Measurements from ENCODE around the gene KLF1. TPM values are rescaled to one million over a fixed set of nuclear protein-coding genes. Genes with fewer than 3 reads are reported as not detected.

KLF1 gene
- total RNA-seq, 1 donor from 2014 or later: not detected

DNA sequence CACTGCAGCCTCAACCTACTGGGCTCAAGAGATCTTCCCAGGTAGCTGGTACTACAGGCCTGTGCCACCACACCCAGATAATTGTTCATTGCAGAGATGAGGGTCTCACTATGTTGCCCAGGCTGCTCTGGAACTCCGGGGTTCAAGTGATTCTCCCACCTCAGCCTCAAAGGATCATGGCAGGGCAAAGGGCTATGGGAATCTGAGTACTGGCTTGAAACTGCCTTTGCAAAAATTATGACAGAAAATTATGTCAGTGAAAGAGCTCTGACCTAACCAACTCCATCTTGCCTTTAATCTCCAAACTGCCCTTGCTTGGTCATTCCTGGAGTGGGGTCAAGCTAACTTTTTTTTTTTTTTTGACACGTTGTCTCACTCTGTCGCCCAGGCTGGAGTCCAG is 4.4 kb downstream of the KLF1 start:
- Mint-ChIP-seq H3K4me1 (ENCODE audit: unreplicated experiment) (no peaks in the 10 kb centered on the region), H3K36me3 (no peaks in the 10 kb centered on the region), H3K27ac (peak overlapping the region; percentile 70), H3K4me3 (peak overlapping the region; percentile 89), H3K9me3 (no peaks in the 10 kb centered on the region), H3K27me3 (peaks cover 38% of the 10 kb centered on the region)
- TF ChIP-seq, protein P1, sequence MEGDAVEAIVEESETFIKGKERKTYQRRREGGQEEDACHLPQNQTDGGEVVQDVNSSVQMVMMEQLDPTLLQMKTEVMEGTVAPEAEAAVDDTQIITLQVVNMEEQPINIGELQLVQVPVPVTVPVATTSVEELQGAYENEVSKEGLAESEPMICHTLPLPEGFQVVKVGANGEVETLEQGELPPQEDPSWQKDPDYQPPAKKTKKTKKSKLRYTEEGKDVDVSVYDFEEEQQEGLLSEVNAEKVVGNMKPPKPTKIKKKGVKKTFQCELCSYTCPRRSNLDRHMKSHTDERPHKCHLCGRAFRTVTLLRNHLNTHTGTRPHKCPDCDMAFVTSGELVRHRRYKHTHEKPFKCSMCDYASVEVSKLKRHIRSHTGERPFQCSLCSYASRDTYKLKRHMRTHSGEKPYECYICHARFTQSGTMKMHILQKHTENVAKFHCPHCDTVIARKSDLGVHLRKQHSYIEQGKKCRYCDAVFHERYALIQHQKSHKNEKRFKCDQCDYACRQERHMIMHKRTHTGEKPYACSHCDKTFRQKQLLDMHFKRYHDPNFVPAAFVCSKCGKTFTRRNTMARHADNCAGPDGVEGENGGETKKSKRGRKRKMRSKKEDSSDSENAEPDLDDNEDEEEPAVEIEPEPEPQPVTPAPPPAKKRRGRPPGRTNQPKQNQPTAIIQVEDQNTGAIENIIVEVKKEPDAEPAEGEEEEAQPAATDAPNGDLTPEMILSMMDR (conservative IDR thresholded peaks at IDR 0.05): no peak
- no peak for DNase-seq (ENCODE audit: extremely low spot score, unreplicated experiment)

DNA sequence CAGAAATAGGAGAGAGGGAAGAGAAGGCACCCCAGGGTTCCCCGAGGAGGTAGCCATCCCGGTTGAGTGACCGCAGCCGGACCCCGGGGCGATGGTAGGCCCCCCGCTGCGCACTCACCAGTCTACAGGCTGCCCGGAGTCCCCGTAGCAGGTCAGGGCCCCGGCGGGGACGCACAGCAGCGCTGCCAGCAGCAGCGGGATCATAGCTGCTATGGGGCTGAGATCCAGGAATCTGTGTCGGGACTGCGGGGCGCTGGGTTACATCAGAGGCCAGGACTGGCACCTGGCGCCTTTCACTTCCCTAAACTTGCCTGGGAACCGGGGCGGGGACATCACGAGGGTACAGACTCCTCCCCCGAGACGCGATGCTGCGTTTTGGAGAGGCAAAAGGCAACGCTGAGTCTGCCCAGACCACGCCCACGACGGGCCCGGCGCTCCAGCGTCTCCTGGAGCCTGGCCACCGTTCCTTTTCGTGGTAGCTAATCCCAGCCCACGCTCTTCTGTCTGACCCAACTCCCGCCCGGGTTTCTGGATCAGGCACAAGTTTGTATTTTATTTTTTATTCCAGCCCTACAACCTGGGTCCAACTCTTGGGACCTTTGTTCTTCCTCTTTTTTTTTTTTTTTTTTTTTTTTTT is 5.7 kb downstream of the KLF1 start, which contains the start of gene DNASE2:
DNASE2 (minus strand) TSS at position 278 of the 637 bp plus-strand sequence; CDS start at position 204, 74 bp downstream.
- no peaks in the 10 kb centered on the region for H3K36me3 Mint-ChIP-seq
- DNase-seq (ENCODE audit: extremely low spot score, unreplicated experiment): peak; percentile 88
- no peaks in the 10 kb centered on the region for H3K4me1 Mint-ChIP-seq (ENCODE audit: unreplicated experiment)
- peak within 1 kb of the TSS; percentile 81 for H3K27ac Mint-ChIP-seq
- peaks cover 28% of the 10 kb centered on the region for H3K27me3 Mint-ChIP-seq
- TF ChIP-seq, protein P1 (conservative IDR thresholded peaks at IDR 0.05): no peak
- H3K4me3 Mint-ChIP-seq: peak within 1 kb of the TSS; percentile 89
- H3K9me3 Mint-ChIP-seq: no peaks in the 10 kb centered on the region

DNA sequence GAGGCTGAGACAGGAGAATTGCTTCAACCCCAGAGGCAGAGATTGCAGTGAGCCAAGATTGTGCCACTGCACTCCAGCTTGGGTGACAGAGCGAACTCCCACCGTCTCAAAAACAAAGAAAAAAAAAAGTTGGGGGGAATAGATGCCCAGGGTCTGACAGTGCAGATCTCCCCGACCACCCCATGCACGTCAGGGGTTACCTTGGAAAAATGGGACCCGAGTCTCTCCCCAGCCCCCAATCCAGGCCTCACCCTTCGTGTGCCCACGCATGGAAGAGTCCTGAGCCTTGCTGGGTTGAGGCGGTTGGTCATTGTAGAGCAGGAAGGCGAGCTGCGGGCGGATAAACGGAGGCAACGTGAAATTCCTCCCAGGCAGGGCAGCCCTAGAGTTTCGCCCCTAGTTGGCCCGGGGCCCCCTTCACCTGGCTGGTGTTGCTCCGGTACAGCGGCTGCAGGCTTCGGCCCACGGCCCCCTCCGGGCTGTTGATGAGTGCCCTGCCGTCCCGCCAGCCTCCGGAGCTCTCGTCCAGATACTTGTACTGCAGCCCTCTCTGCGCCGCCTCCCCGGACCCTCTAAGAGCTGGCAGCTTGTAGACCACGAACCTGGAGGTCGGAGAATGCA is 6.3 kb downstream of the KLF1 start:
- DNase-seq (ENCODE audit: extremely low spot score, unreplicated experiment): no peak
- Mint-ChIP-seq H3K4me1 (ENCODE audit: unreplicated experiment) (no peaks in the 10 kb centered on the region), H3K4me3 (peak overlapping the region; percentile 89), H3K9me3 (no peaks in the 10 kb centered on the region), H3K27ac (peak overlapping the region; percentile 81), H3K27me3 (peaks cover 25% of the 10 kb centered on the region), H3K36me3 (no peaks in the 10 kb centered on the region)
- TF ChIP-seq, protein P1 (conservative IDR thresholded peaks at IDR 0.05): no peak

DNA sequence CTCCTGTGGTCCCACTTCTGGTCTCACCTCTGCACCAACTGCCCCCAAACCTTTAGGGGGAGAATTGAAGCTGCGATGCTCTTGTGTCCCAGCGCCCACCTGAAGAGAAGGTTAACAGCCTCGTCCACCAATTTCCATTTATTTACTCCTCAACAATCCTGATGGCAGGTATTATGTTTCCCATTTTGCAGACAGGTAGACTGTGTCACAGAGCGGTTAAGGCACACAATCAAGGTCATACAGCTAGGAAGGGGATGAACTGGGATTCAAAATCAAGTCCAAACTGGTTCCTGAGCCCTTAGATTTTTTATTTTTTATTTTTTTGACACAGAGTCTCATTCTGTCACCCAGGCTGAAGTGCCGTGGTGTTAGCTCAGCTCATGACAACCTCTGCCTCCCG is 11.9 kb downstream of the KLF1 start:
- H3K27ac Mint-ChIP-seq: no peak overlapping the region
- no peak for DNase-seq (ENCODE audit: extremely low spot score, unreplicated experiment)
- H3K36me3 Mint-ChIP-seq: peaks cover 10% of the 10 kb centered on the region
- H3K27me3 Mint-ChIP-seq: no peaks in the 10 kb centered on the region
- no peak overlapping the region for H3K4me3 Mint-ChIP-seq
- TF ChIP-seq, protein P1 (conservative IDR thresholded peaks at IDR 0.05): no peak
- peaks cover 6% of the 10 kb centered on the region for H3K9me3 Mint-ChIP-seq
- no peaks in the 10 kb centered on the region for H3K4me1 Mint-ChIP-seq (ENCODE audit: unreplicated experiment)

DNA sequence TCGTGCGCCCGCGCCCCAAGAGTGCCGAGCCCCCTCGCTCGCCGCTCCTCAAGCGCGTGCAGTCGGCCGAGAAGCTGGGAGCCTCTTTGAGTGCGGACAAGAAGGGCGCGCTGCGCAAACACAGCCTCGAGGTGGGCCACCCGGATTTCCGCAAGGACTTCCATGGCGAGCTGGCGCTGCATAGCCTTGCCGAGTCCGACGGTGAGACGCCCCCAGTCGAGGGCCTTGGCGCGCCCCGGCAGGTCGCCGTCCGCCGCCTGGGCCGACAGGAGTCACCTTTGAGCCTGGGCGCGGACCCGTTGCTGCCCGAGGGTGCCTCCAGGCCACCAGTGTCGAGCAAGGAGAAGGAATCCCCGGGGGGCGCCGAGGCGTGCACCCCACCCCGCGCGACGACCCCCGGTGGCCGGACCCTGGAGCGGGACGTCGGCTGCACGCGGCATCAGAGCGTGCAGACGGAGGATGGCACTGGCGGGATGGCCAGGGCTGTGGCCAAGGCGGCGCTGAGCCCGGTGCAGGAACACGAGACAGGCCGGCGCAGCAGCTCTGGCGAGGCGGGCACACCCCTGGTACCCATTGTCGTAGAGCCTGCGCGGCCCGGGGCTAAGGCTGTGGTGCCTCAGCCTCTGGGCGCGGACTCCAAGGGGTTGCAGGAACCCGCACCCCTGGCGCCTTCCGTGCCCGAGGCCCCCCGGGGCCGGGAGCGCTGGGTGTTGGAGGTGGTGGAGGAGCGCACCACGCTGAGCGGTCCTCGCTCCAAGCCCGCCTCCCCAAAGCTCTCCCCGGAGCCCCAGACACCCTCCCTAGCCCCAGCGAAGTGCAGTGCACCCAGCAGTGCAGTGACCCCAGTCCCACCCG is 12.9 kb downstream of the KLF1 start:
- H3K36me3 Mint-ChIP-seq: peaks cover 10% of the 10 kb centered on the region
- TF ChIP-seq, protein P1 (conservative IDR thresholded peaks at IDR 0.05): no peak
- no peak for DNase-seq (ENCODE audit: extremely low spot score, unreplicated experiment)
- H3K27ac Mint-ChIP-seq: no peak overlapping the region
- H3K4me3 Mint-ChIP-seq: no peak overlapping the region
- H3K27me3 Mint-ChIP-seq: no peaks in the 10 kb centered on the region
- H3K4me1 Mint-ChIP-seq (ENCODE audit: unreplicated experiment): no peaks in the 10 kb centered on the region
- peaks cover 6% of the 10 kb centered on the region for H3K9me3 Mint-ChIP-seq
